HEK293 (cell line): ENCODE results near the gene KCTD1.

Source experiments
- KLF10 ChIP-seq: fragments of 450-650 bp; IDR thresholded peaks from 2 replicates; pipeline ENCODE4 v1.5.1; 2018; ENCODE audit warnings: missing biosample characterization, mild to moderate bottlenecking, missing genetic modification characterization
- KLF9 ChIP-seq: fragments of 450-650 bp; formaldehyde crosslinking; IDR thresholded peaks from 2 replicates; pipeline ENCODE4 v1.5.1; 2016; ENCODE audit warnings: missing biosample characterization, missing genetic modification characterization, low read depth
- OSR2 ChIP-seq: fragments of 450-650 bp; formaldehyde crosslinking; IDR thresholded peaks from 2 replicates; pipeline ENCODE4 v1.5.1; 2016; ENCODE audit warnings: missing biosample characterization, missing genetic modification characterization
- SCRT1 ChIP-seq: fragments of 450-650 bp; formaldehyde crosslinking; IDR thresholded peaks from 2 replicates; pipeline ENCODE4 v1.5.1; 2016; ENCODE audit warnings: missing biosample characterization, missing genetic modification characterization, borderline replicate concordance
- TRIM28 ChIP-seq: IDR thresholded peaks from 2 replicates; pipeline ENCODE4 v1.6.1; 2011; ENCODE audit warnings: low read length, control low read depth, borderline replicate concordance
- ZBTB11 ChIP-seq: fragments of 450-650 bp; formaldehyde crosslinking; conservative IDR thresholded peaks from 2 replicates; pipeline ENCODE4 v1.5.1; 2016; ENCODE audit warnings: low read depth, missing biosample characterization, missing genetic modification characterization
- ZBTB7A ChIP-seq: fragments of 450-650 bp; formaldehyde crosslinking; IDR thresholded peaks from 2 replicates; pipeline ENCODE4 v1.5.1; 2016; ENCODE audit warnings: low read depth, missing biosample characterization, missing genetic modification characterization
- ZFP37 ChIP-seq: fragments of 450-650 bp; formaldehyde crosslinking; IDR thresholded peaks from 2 replicates; pipeline ENCODE4 v1.5.1; 2016; ENCODE audit warnings: missing biosample characterization, missing genetic modification characterization
- ZNF148 ChIP-seq: fragments of 450-650 bp; formaldehyde crosslinking; IDR thresholded peaks from 2 replicates; pipeline ENCODE4 v1.5.0; 2017; ENCODE audit warnings: missing biosample characterization, missing genetic modification characterization, borderline replicate concordance
- ZNF2 ChIP-seq: fragments of 450-650 bp; formaldehyde crosslinking; IDR thresholded peaks from 2 replicates; pipeline ENCODE4 v1.5.1; 2016; ENCODE audit warnings: missing biosample characterization, missing genetic modification characterization
- ZNF416 ChIP-seq: fragments of 450-650 bp; formaldehyde crosslinking; IDR thresholded peaks from 2 replicates; pipeline ENCODE4 v1.5.1; 2016; ENCODE audit warnings: missing biosample characterization, missing genetic modification characterization
- ZNF529 ChIP-seq: fragments of 450-650 bp; formaldehyde crosslinking; IDR thresholded peaks from 2 replicates; pipeline ENCODE4 v1.5.1; 2017; ENCODE audit warnings: missing genetic modification characterization, missing biosample characterization; ENCODE audit not compliant: insufficient replicate concordance
- ZNF544 ChIP-seq: fragments of 450-650 bp; formaldehyde crosslinking; IDR thresholded peaks from 2 replicates; pipeline ENCODE4 v1.5.0; 2017; ENCODE audit warnings: missing biosample characterization, missing genetic modification characterization
- ZNF621 ChIP-seq: fragments of 450-650 bp; formaldehyde crosslinking; IDR thresholded peaks from 2 replicates; pipeline ENCODE4 v1.5.1; 2017; ENCODE audit warnings: missing biosample characterization, missing genetic modification characterization
- ZNF654 ChIP-seq: fragments of 450-650 bp; formaldehyde crosslinking; IDR thresholded peaks from 2 replicates; pipeline ENCODE4 v1.5.1; 2016; ENCODE audit warnings: low read depth, missing biosample characterization, missing genetic modification characterization
- ZNF791 ChIP-seq: fragments of 450-650 bp; formaldehyde crosslinking; IDR thresholded peaks from 2 replicates; pipeline ENCODE4 v1.5.1; 2016; ENCODE audit warnings: missing biosample characterization, missing genetic modification characterization
- TF ChIP-seq, protein P1 (sequence below): sonication (generic); formaldehyde crosslinking; IDR thresholded peaks from 2 replicates; pipeline ENCODE4 v1.8.1; 2022; ENCODE audit warnings: mild to moderate bottlenecking, moderate library complexity, missing genetic modification reagents
- TF ChIP-seq, protein P2 (sequence below): fragments of 450-650 bp; formaldehyde crosslinking; IDR thresholded peaks from 2 replicates; pipeline ENCODE4 v1.5.1; 2017; ENCODE audit warnings: missing biosample characterization, missing genetic modification characterization
- TF ChIP-seq, protein P3 (sequence below): fragments of 450-650 bp; formaldehyde crosslinking; IDR thresholded peaks from 2 replicates; pipeline ENCODE4 v1.5.1; 2016; ENCODE audit warnings: missing biosample characterization, missing genetic modification characterization, borderline replicate concordance

KCTD1 gene

DNA sequence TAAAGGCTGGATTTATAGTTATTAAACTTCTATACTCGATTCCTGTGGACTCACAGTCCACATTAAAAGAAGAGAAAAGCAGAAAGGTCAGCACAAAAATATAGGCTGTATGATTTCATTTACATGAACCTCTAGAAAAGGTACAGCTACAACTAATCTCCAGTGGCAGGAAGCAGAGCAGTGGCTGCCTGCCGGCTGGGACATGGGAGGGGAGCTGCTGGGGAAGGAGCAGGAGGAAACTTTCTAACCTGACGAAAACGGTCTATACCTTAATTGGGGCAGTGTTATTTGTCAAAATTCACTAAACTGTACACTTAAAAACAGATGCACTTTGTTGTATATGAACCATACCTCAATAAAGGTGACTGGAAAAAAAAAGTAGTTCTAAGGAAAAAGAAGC lies 26.7 kb downstream of the KCTD1 start (continued):
- TF ChIP-seq KLF10 (no peak), OSR2 (peak; percentile 79), ZNF148 (no peak), ZNF791 (no peak), ZBTB11 (tag by site-specific recombination) (no peak), ZBTB7A (tag by site-specific recombination) (no peak), ZFP37 (no peak), ZNF529 (tag by site-specific recombination) (no peak), TRIM28 (peak; percentile 79; the same call in 1 of the 2 replicates), KLF9 (tag by site-specific recombination) (no peak), SCRT1 (no peak), ZNF654 (no peak), ZNF416 (no peak), ZNF621 (tag by site-specific recombination) (no peak), ZNF2 (tag by site-specific recombination) (no peak), ZNF544 (tag by site-specific recombination) (no peak)
- TF ChIP-seq, protein P1, sequence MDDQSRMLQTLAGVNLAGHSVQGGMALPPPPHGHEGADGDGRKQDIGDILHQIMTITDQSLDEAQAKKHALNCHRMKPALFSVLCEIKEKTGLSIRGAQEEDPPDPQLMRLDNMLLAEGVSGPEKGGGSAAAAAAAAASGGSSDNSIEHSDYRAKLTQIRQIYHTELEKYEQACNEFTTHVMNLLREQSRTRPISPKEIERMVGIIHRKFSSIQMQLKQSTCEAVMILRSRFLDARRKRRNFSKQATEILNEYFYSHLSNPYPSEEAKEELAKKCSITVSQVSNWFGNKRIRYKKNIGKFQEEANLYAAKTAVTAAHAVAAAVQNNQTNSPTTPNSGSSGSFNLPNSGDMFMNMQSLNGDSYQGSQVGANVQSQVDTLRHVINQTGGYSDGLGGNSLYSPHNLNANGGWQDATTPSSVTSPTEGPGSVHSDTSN (CRISPR knock-in tag), result no peak
- TF ChIP-seq, protein P2, sequence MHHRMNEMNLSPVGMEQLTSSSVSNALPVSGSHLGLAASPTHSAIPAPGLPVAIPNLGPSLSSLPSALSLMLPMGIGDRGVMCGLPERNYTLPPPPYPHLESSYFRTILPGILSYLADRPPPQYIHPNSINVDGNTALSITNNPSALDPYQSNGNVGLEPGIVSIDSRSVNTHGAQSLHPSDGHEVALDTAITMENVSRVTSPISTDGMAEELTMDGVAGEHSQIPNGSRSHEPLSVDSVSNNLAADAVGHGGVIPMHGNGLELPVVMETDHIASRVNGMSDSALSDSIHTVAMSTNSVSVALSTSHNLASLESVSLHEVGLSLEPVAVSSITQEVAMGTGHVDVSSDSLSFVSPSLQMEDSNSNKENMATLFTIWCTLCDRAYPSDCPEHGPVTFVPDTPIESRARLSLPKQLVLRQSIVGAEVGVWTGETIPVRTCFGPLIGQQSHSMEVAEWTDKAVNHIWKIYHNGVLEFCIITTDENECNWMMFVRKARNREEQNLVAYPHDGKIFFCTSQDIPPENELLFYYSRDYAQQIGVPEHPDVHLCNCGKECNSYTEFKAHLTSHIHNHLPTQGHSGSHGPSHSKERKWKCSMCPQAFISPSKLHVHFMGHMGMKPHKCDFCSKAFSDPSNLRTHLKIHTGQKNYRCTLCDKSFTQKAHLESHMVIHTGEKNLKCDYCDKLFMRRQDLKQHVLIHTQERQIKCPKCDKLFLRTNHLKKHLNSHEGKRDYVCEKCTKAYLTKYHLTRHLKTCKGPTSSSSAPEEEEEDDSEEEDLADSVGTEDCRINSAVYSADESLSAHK (tag by site-specific recombination), result 0 out of 2 replicates have a peak, but pooled peaks have one; percentile 0
- TF ChIP-seq, protein P3, sequence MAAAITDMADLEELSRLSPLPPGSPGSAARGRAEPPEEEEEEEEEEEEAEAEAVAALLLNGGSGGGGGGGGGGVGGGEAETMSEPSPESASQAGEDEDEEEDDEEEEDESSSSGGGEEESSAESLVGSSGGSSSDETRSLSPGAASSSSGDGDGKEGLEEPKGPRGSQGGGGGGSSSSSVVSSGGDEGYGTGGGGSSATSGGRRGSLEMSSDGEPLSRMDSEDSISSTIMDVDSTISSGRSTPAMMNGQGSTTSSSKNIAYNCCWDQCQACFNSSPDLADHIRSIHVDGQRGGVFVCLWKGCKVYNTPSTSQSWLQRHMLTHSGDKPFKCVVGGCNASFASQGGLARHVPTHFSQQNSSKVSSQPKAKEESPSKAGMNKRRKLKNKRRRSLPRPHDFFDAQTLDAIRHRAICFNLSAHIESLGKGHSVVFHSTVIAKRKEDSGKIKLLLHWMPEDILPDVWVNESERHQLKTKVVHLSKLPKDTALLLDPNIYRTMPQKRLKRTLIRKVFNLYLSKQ, result no peak
- TF ChIP-seq, all 188 proteins: peak for 4
